MM.1S (cell line): ENCODE measurements around the gene S100Z.

Source experiments
- EZH2phosphoT487 ChIP-seq: fragments of 300-600 bp; sonication (generic); IDR thresholded peaks from 2 replicates; pipeline ENCODE4 v1.6.1; 2018; ENCODE audit warnings: antibody characterized with exemption, low read length
- TF ChIP-seq, protein P1 (sequence below): fragments of 300-600 bp; sonication (generic); IDR thresholded peaks from 2 replicates; pipeline ENCODE4 v1.5.1; 2016; ENCODE audit warnings: antibody characterized with exemption, low read length, mixed read lengths

DNA sequence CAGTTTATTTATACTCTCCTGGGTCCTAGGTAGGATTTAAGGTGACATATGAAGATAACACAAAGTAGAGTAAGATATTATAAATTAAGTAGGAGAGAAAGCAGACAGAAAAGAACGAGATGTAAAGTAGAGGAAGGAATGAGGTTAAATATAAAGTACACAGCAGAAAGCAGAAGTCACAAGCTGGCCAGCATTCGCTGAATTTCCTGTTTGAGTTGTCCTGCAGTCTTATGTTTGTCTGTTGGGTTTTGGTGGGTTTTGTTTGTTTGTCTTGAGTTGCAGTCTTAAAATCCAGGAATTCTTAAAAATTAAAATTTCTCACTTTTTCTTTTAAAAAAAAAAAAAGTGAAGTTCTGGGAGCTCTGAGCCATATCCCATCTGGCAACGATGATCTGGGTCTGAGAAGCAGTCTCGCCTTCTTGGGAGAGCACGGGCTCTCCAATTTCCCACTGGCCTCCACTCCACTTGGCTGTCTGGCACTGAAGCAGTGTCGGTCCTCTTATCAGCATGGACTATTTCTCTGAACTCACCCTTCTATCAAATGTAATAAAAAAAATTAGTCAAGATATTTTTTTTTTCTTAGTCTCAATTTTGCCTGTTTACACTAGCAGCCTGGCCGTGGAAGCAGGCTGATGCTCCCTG, 2.0 kb downstream of the S100Z start:
- TF ChIP-seq EZH2phosphoT487, result no peak
- TF ChIP-seq, protein P1, sequence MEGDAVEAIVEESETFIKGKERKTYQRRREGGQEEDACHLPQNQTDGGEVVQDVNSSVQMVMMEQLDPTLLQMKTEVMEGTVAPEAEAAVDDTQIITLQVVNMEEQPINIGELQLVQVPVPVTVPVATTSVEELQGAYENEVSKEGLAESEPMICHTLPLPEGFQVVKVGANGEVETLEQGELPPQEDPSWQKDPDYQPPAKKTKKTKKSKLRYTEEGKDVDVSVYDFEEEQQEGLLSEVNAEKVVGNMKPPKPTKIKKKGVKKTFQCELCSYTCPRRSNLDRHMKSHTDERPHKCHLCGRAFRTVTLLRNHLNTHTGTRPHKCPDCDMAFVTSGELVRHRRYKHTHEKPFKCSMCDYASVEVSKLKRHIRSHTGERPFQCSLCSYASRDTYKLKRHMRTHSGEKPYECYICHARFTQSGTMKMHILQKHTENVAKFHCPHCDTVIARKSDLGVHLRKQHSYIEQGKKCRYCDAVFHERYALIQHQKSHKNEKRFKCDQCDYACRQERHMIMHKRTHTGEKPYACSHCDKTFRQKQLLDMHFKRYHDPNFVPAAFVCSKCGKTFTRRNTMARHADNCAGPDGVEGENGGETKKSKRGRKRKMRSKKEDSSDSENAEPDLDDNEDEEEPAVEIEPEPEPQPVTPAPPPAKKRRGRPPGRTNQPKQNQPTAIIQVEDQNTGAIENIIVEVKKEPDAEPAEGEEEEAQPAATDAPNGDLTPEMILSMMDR, result no peak
